ENCODE measurements around the gene CDC5L. TPM values are rescaled to one million over a fixed set of nuclear protein-coding genes. Genes with fewer than 3 reads are reported as not detected.

Gene CDC5L
- total and polyA plus RNA-seq, 2 of the 13 experiments (the other 11 are each of a cell fraction or from before 2014, with no cell fraction given), result 11.0 to 34.2 TPM

DNA sequence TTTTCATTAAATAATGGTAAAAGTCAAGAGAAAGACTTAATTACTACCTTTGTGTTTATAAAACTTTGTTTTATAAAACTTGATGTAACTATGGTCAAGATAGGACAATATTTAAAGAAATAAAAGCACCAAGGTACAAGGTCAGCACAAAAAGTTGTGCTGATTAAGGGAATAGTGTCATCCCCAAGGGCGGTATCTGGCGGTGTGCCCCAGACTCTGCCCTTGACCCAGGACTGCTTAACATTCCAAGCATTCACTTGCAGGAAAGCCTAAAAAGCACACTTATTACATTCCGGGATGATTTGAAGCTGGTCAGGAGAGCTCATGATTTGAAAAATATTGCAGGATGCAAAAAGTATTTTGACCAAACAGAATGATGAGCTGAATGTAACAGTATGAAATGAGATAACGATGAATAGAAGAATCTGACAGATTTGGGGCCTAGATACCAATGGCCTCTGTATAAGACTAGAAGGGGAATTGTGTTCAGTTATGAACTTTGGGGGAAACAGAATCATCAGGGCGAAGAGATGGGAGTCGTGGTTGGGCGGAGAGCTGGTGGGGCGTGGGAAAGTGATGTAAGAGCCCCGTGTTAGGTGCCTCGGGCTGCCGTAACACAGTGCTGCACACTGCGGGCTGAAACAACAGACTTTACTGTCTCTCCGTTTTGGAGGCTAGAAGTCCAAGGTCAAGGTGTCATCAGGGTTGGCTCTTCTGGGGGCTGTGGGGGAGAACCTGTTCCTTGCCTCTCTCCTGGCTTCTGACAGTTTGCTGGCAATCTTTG, 77.2 kb downstream of the CDC5L start (continued):
- TF ChIP-seq, protein P1, sequence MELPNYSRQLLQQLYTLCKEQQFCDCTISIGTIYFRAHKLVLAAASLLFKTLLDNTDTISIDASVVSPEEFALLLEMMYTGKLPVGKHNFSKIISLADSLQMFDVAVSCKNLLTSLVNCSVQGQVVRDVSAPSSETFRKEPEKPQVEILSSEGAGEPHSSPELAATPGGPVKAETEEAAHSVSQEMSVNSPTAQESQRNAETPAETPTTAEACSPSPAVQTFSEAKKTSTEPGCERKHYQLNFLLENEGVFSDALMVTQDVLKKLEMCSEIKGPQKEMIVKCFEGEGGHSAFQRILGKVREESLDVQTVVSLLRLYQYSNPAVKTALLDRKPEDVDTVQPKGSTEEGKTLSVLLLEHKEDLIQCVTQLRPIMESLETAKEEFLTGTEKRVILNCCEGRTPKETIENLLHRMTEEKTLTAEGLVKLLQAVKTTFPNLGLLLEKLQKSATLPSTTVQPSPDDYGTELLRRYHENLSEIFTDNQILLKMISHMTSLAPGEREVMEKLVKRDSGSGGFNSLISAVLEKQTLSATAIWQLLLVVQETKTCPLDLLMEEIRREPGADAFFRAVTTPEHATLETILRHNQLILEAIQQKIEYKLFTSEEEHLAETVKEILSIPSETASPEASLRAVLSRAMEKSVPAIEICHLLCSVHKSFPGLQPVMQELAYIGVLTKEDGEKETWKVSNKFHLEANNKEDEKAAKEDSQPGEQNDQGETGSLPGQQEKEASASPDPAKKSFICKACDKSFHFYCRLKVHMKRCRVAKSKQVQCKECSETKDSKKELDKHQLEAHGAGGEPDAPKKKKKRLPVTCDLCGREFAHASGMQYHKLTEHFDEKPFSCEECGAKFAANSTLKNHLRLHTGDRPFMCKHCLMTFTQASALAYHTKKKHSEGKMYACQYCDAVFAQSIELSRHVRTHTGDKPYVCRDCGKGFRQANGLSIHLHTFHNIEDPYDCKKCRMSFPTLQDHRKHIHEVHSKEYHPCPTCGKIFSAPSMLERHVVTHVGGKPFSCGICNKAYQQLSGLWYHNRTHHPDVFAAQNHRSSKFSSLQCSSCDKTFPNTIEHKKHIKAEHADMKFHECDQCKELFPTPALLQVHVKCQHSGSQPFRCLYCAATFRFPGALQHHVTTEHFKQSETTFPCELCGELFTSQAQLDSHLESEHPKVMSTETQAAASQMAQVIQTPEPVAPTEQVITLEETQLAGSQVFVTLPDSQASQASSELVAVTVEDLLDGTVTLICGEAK (IDR thresholded peaks at IDR 0.05), result no peak
- TF ChIP-seq, protein P1 (CRISPR knock-in tag; IDR thresholded peaks at IDR 0.05), result no peak
- TF ChIP-seq DPF2 (CRISPR knock-in tag; IDR thresholded peaks at IDR 0.05; ENCODE audit: borderline replicate concordance, low read depth), result 0 out of 2 replicates have a peak, but pooled peaks have one; percentile 31
- TF ChIP-seq SCMH1 (CRISPR knock-in tag; IDR thresholded peaks at IDR 0.05; ENCODE audit: borderline replicate concordance), result no peak
- no peak for TF ChIP-seq PHF8 (CRISPR knock-in tag; IDR thresholded peaks at IDR 0.05)
- no peak for TF ChIP-seq RAD51 (IDR thresholded peaks at IDR 0.05; ENCODE audit: borderline replicate concordance)
- TF ChIP-seq RXRA (CRISPR knock-in tag; IDR thresholded peaks at IDR 0.05), result peak; percentile 33; the same call in 1 of the 2 replicates
- TF ChIP-seq ZNF713 (CRISPR knock-in tag; IDR thresholded peaks at IDR 0.05), result no peak
- no peak for TF ChIP-seq ATF7-NPFF (CRISPR knock-in tag; IDR thresholded peaks at IDR 0.05; ENCODE audit: low read depth)
- no peak for TF ChIP-seq SNAI1 (CRISPR knock-in tag; IDR thresholded peaks at IDR 0.05; ENCODE audit: borderline replicate concordance)
- peak; percentile 30; the same call in 1 of the 2 replicates for TF ChIP-seq RXRB (CRISPR knock-in tag; IDR thresholded peaks at IDR 0.05; ENCODE audit: borderline replicate concordance)
- peak; percentile 97 for TF ChIP-seq TEAD3 (CRISPR knock-in tag; optimal IDR thresholded peaks at IDR 0.05; ENCODE audit: borderline replicate concordance)
- no peak for TF ChIP-seq ZSCAN12 (CRISPR knock-in tag; IDR thresholded peaks at IDR 0.05)
- no peak for TF ChIP-seq YY1 (IDR thresholded peaks at IDR 0.05; ENCODE audit: insufficient read depth, insufficient replicate concordance, low read depth, low read length)
- TF ChIP-seq RBAK (CRISPR knock-in tag; IDR thresholded peaks at IDR 0.05), result no peak
- no peak for TF ChIP-seq ZNF775 (CRISPR knock-in tag; IDR thresholded peaks at IDR 0.05; ENCODE audit: borderline replicate concordance)
- no peak for TF ChIP-seq ZNF777 (CRISPR knock-in tag; IDR thresholded peaks at IDR 0.05)
- TF ChIP-seq, protein P2, sequence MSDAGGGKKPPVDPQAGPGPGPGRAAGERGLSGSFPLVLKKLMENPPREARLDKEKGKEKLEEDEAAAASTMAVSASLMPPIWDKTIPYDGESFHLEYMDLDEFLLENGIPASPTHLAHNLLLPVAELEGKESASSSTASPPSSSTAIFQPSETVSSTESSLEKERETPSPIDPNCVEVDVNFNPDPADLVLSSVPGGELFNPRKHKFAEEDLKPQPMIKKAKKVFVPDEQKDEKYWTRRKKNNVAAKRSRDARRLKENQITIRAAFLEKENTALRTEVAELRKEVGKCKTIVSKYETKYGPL (CRISPR knock-in tag; IDR thresholded peaks at IDR 0.05), result no peak
- no peak for TF ChIP-seq ATAD3A (CRISPR knock-in tag; IDR thresholded peaks at IDR 0.05)
- no peak for TF ChIP-seq TBL1XR1 (IDR thresholded peaks at IDR 0.05; ENCODE audit: borderline replicate concordance, low read length, partially characterized antibody)
- peak; percentile 73 for TF ChIP-seq RARA (CRISPR knock-in tag; IDR thresholded peaks at IDR 0.05)
- no peak for TF ChIP-seq ARNT2 (CRISPR knock-in tag; IDR thresholded peaks at IDR 0.05; ENCODE audit: low read depth)
